ENCODE results near the gene DIPK1B.
"Not testable (repeated sequence)": the region's sequence is repeated elsewhere in the genome, so short reads cannot be mapped to it uniquely, and the experiment has no call there.

Gene DIPK1B

DNA sequence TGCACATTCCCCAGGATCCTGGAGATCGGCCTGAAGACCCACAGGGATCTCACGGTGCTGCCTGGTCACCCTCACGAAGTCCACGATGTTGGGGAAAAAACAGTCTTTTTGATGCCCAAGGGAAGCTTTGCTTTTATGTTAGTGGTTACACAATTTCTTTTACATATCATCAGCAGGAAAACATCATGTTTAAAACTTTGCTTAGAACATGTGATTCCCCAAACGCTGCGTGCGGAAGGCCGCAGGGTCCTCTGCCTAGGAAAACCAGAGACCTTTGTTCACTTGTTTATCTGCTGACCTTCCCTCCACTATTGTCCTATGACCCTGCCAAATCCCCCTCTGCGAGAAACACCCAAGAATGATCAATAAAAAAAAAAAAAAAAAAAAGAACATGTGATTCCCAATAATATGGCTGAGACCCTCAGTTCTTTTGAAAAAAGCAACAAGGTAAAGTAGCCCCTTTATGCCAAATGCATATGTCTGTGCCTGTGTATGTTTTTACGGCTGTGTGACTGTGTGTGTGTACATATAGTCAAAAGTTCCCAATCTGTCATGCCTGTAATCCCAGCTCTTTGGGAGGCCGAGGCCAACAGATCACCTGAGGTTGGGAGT, 13.6 kb upstream of the DIPK1B start:
- no peak for DNase-seq (ENCODE audit: low read depth, low spot score)

DNA sequence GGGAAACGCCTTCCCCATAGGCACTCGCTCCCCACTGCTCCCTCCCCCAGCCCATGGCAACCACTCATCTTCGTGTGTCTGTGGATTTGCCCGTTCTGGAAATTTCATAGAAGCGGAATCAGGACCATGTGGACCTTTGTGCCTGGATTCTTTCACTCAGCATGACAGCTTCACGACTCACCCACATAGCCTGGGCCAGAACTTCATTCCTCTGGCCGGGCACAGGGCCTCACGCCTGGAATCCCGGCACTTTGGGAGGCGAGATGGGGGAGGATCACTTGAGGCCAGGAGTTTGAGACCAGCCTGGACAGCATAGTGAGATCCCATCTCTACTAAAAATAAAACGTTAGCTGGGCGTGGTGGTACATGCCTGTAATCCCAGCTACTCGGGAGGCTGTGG, 12.1 kb upstream of the DIPK1B start:
- no peak for DNase-seq (ENCODE audit: low read depth, low spot score)

DNA sequence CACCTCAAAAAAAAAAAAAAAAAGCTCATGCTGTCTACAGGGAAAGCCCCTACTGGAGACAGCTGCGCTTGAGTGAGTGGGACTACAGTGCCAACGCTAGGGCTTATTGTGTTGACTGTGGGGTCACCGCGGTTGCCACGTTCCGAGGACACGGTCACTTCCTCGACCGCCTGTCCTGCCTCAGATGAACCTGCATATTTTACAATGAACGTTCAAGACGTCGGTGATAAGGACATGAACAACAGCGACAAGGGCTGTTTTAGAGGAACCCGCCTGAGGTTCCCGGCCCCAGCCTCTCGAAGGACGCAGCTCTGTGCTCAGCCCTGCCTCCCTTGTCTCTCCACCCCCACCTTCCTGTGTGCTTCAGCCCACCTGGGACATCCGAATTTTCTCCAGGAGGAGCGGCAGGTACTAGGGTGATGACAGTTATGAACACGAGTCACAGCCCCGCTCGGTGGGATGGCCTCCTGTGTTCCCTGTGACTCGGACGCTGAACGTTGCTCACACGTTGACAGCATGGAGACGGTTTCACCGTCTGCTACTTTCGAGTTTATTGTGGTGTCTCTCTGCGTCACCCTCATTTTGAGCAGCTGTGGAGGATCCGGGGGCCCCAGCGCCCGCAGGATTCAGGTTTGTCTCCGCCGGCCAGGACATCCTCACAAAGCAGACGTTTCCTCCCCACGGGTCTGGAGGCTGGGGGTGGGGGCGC, 11.3 kb upstream of the DIPK1B start:
- peak; percentile 40 for DNase-seq (ENCODE audit: low read depth, low spot score)

DNA sequence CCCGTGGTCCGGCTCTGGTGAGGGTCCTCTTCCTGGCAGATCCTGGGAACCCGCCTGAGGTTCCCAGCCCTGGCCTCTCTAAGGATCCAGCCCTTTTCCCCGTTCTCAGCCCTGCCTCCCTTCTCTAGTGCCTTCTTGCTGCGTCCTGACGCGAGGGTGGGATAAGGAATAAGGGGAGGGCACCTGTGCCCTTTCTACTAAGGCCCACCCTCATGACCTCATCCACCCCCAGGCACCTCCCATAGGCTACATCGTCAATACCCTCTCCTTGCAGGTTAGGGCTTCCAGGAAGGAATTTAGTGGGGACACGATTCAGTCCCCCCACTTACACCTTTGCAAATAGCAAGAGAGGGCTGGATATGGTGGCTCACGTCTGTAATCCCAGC, 10.7 kb upstream of the DIPK1B start:
- no peak for DNase-seq (ENCODE audit: low read depth, low spot score)

- no peak for DNase-seq (ENCODE audit: low read depth, low spot score)
These were observed 9.0 kb upstream of the DIPK1B start for GRCh38 chr9:136703276-136703860.

- DNase-seq (ENCODE audit: low read depth, low spot score): not testable (repeated sequence)
These were observed 7.6 kb upstream of the DIPK1B start for GRCh38 chr9:136704741-136705140.

DNA sequence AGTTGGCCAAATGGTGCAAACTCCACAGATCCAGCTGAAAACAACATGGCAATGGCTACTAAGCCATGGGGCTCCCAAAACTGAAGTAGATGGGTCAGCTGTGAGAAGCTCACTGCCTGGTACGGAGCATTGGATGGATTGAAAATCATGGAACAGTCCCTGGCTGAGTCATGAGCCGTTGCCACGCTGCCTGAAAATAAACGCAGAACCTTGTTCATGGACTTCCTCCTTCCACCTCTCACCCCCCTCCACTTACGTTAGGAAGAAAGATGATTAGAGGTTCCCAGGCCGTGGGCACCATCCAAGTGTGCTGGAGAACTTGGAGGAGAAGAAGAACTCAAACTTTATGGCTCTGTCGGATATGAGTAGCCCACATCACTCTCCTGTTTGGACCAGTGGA, 6.8 kb upstream of the DIPK1B start:
- no peak for DNase-seq (ENCODE audit: low read depth, low spot score)

GRCh38 chr9:136707011-136707410, 5.4 kb upstream of the DIPK1B start:
- DNase-seq (ENCODE audit: low read depth, low spot score): no peak

DNA sequence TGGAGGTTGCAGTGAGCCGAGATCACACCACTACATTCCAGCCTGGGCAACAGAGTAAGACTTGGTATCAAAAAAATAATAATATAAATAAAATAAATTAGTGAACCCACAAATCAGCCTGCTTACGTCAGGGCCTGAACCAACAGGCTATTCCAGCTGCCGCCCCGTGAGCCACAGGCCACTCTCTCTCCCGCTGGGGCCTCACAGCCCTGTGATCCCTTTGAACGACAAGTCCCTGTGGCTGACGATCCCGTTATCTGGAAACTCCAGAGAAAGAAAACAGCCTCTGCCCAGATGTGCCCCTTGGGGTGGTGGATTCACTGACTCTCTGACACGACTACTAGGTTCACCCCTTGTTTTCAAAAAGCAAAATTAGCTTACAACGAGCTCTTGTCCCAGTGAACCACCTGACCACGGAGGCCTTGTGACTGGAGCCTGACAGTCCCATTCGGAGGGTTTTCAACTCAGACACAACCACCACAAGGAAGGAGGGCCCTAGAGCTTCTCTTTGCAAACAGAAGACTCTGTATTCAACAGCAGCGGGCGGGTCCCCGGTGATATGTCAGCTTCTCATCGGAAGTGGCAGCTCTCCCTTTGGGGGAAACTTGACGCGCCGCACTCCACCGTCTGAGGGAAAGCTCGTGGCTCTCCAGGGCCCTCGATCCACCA, 4.4 kb upstream of the DIPK1B start:
- no peak for DNase-seq (ENCODE audit: low read depth, low spot score)

DNA sequence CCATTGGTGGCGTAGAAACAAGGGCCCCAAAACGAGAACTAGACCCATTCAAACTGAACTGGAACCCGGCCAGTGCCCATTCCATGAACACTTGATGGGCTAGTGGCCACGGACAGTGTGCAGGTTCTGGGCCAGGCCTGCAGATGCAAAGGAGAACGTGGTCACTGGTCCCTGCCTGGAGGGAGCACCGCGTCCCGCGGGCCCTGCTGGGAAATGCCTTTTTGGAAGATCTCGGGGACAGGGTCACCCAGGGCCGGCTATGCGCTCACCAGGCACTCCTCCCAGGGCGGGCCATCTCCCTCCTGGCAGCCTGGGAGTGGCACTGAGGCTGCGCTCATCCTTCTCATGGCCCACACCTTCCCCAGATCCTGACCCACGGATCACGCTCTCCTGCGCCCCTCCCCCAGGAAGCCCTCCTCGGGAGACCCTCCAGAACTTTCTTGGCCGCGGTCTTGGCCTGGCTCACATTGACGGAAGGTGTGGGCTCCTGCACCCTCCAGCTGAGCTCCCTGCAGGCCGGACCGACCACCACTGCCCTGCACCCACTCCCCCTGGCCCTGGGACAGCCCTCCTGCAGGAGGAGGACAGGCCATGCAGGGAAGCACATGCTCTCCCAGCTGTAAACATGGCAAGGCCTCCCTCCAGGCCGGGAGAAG, 2.8 kb upstream of the DIPK1B start:
- no peak for DNase-seq (ENCODE audit: low read depth, low spot score)

DNA sequence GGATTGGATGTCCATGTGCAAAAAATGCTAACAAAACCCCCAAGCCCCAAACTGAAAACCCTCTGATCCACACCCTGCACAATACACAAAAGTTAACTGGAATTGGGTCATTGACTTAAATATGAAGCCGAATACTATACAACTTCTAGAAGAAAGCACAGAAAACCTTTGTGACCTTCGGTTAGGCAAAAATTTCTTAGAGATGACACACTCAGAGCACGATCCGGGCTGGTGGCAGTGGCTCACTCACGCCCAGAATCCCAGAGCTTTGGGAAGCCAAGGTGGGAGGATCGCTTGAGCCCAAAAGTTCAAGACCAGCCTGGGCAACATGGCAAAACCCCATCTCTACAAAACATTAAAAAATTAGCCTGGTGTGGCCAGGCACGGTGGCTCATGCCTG, 1.8 kb upstream of the DIPK1B start:
- no peak for DNase-seq (ENCODE audit: low read depth, low spot score)

- not testable (repeated sequence) for DNase-seq (ENCODE audit: low read depth, low spot score)
These were observed 1.1 kb upstream of the DIPK1B start for GRCh38 chr9:136711219-136711648.

DNA sequence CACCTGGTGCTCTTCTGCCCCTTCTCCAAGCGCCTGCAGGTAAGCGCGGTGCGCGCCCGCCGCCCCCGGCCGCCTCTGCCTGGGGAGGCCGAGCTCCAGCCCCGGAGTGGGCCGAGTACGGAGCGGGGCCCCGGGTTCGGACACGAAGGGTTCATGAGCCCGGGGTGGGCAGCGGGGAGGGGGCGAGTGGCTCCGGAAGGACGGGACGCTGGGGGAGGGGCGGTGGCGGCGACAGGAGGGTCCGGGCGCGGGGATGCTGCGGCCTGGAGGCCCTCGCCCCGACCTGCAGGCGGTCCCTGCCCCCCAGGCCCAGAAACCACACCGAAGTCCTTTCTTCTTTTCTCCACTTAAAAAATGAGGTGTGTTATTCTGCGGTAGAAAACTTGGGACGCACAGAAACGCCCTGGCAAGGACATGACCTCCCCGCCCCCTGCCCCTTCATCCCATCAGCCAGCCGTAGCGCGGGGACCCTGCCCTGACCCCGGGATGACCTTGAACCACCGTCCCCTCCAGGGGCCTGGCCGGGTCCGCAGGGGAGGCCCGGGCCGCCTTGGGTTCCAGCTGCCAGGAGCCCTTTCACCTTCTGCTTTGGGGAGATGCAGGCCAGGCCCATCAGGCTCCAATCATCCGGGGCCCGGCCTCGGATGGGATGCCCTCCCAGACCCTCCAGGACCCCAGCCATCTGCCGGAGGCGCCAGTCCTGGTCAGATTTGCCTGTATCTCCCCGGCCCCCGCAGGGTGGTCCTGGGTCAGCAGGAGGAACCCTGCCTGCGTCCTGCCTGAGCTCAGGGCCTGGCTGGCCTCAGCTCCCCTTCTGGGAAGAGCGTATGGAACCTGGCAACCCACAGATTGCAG, 545 bp downstream of the DIPK1B start:
- no peak for DNase-seq (ENCODE audit: low read depth, low spot score)

DNA sequence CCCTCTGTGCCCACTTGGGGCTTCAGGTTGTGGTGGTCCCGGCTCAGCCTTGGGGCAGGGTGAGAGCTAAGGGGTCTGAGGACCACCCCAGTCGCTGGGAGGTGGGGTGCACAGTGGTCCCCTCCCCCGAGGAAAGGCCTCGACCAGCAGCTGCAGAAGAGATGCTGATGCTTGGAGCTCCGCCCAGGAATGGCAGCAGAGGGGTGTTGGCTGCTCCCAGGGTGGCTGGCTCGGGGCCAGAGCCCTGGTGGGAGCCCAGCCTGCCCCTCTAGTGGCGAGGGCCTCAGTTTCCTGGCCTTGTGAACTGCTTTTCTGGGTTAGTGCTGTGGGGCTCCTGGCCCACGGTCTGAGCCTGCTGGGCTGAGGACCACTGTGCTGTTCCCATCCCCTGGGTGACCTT, 1.2 kb downstream of the DIPK1B start:
- no peak for DNase-seq (ENCODE audit: low read depth, low spot score)

- DNase-seq (ENCODE audit: low read depth, low spot score): no peak
These were observed 1.9 kb downstream of the DIPK1B start for GRCh38 chr9:136714096-136714892.

GRCh38 chr9:136714893-136715274, 2.5 kb downstream of the DIPK1B start:
- DNase-seq (ENCODE audit: low read depth, low spot score): no peak

- DNase-seq (ENCODE audit: low read depth, low spot score): no peak
These were observed 5.0 kb downstream of the DIPK1B start for GRCh38 chr9:136717399-136717798.

DNA sequence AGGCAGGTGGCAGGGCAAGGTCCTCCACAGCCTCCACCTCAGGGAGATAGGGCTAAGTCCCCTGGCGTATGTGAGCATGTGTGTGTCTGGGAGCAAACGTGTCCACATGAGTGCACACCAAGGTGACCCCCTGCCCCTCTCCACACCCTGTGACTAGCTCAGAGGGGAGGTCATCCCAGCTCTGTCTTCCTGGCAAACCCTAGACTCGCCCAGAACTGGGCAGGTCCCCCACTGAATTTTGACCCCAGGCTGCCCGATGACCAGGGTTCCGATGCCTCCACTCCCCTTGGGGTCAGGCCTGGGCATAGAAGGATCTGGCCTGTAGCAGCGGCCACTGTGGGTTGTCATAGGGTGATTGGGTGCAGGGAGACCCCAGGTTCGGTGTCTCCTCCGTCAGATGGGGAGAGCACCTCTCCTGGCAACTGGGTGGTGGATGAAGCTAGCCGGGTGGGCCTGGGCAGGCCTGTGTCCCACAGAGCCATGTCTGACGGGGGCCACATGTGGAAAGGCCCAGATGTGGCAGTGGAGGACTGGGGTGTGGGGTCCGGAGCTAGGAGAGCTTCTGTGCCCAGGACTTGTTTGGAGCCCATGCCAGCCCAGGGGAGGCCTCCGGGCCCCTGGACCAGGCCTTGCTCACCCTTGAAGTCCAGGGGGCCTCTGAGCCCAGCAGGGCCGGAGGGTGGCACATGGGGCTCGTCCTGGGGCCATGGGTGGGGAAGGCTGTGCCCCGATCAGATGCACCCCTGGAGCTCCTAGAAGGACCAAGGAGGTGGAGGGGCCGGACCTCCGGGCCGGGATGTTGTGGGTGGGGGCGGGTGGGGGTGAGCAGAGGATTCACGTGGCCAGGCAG, 6.2 kb downstream of the DIPK1B start:
- no peak for DNase-seq (ENCODE audit: low read depth, low spot score)

DNA sequence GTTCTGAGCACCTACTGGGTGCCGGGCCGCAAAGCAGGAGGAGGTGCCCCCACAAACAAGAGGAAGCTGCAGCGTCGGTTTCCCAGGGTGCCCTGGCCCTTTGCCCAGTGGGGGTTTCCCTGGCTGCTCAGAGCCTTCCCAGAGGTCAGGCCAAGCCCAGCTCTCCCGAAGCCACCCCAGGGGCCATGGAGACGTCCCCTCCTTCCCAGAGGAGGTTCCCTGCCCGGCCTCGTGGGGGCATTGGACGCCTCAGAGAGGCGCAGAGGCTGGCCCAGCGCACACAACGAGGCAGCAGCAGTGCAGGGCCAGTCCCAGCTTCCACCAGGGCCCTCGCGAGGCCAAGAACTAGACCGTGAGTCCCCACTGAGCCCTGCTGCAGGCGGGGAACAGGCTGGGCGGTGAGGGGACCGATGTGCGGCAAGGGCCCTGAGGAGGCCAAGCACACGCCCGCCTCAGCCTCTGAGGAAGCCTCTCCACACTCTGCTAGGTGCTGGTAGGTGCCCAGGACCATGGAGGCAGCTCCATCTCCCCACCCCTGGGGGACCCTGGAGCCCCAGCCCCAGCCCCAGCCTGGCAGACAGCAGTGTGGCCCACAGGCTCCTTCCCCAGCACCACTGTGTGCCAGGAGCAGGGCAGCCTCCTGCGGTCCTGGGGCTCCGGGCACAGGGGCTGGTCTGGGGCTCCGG, 7.0 kb downstream of the DIPK1B start:
- no peak for DNase-seq (ENCODE audit: low read depth, low spot score)
